ENCODE measurements around the gene ZNF646.

- TF ChIP-seq EZH2 (optimal IDR thresholded peaks at IDR 0.05; ENCODE audit: low read depth, low read length), result no peak
- no peak for TF ChIP-seq CTCF (IDR thresholded peaks at IDR 0.05; ENCODE audit: low read length)
- TF ChIP-seq EZH2phosphoT487 (IDR thresholded peaks at IDR 0.05; ENCODE audit: low read length), result no peak
These were observed 38.5 kb downstream of the ZNF646 start for GRCh38 chr16:31112711-31113110.

All from MM.1S (cell line).